Esophagus squamous epithelium (tissue), 4 donors: ENCODE results near the gene GRK2.

ENCODE experiments used
- POLR2A ChIP-seq, 4 donors: fragments of 450-650 bp; IDR thresholded peaks; one replicate each; pipeline ENCODE4 v1.6.1; 2017; ENCODE audit warnings: antibody characterized with exemption in 4 of 4, mild to moderate bottlenecking in 4 of 4, moderate library complexity in 3 of 4
- TF ChIP-seq, protein P1 (sequence below), 6 experiments: fragments of 450-650 bp in 4 of 6; fragments of 200-600 bp in 2 of 6; sonication (generic) in 2 of 6; IDR thresholded peaks; one replicate each; pipeline ENCODE4 v1.5.1; 2016 to 2019; ENCODE audit warnings: antibody characterized with exemption in 6 of 6, mild to moderate bottlenecking in 4 of 6, moderate library complexity in 4 of 6

DNA sequence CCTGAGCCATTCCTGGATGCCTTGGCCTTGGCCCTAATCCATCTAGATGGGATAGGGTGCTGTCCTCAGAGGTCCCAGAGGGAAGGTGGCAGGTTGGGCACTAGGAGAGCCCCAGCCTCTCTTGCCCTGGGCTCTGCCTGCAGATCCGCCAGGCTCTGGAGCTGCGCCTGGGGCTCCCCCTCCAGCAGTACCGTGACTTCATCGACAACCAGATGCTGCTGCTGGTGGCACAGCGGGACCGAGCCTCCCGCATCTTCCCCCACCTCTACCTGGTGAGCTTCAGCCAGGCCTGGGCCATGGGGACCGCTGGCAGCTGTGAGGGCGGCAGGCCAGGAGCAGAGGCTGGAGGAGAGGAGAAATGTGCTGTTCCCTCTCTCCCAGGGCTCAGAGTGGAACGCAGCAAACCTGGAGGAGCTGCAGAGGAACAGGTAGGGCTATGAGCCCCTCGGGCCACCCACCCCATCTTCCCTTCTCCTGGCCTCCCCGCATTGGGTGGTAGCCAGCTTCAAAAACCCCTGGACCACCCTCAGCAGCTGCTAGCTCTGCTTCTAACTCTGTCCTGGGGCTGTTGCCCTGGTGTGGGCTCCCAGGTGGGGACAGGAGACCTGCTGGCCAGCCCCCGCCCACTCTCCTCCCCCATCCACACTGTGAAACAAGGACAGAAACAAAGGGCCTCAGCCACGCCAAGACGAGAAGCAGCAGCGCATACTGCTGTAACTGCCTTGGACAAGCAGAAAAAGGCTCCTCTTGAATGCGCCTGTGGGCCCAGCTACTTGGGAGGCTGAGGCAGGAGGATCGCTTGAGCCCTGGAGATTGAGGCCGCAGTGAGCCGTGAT lies 42.0 kb downstream of the GRK2 start:
- TF ChIP-seq POLR2A (IDR thresholded peaks at IDR 0.05) = no peak
- TF ChIP-seq, protein P1, sequence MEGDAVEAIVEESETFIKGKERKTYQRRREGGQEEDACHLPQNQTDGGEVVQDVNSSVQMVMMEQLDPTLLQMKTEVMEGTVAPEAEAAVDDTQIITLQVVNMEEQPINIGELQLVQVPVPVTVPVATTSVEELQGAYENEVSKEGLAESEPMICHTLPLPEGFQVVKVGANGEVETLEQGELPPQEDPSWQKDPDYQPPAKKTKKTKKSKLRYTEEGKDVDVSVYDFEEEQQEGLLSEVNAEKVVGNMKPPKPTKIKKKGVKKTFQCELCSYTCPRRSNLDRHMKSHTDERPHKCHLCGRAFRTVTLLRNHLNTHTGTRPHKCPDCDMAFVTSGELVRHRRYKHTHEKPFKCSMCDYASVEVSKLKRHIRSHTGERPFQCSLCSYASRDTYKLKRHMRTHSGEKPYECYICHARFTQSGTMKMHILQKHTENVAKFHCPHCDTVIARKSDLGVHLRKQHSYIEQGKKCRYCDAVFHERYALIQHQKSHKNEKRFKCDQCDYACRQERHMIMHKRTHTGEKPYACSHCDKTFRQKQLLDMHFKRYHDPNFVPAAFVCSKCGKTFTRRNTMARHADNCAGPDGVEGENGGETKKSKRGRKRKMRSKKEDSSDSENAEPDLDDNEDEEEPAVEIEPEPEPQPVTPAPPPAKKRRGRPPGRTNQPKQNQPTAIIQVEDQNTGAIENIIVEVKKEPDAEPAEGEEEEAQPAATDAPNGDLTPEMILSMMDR (IDR thresholded peaks at IDR 0.05) = no peak
